Measurements from ENCODE around the gene PVR. TPM values are rescaled to one million over a fixed set of nuclear protein-coding genes. Genes with fewer than 3 reads are reported as not detected.
A peak's percentile ranks its signal among the peaks of the same experiment; 100 is the strongest.

PVR gene
- total RNA-seq, 1 experiment from 2014 or later: 141 TPM

- TF ChIP-seq CTCF (IDR thresholded peaks at IDR 0.05; ENCODE audit: unreplicated experiment): no peak
- intact Hi-C loops (cut with micrococcal nuclease): loop anchor here (1.0 kb wide), 1 partner anchor 56 kb away; no protein-coding TSS in a partner anchor
- H3K4me3 Mint-ChIP-seq (ENCODE audit: unreplicated experiment): peak overlapping the region; percentile 84
- DNase-seq (ENCODE audit: unreplicated experiment): peak; percentile 76
- H3K9me3 Mint-ChIP-seq (ENCODE audit: unreplicated experiment): no peaks in the 10 kb centered on the region
- peak overlapping the region; percentile 63 for H3K27ac Mint-ChIP-seq (ENCODE audit: low read depth, unreplicated experiment)
- CTCF ChIA-PET: interaction anchor here (0.7 to 2.1 kb wide), 5 partner anchors 8 to 73 kb away, joined by 3 to 8 read pairs (median 7); no protein-coding TSS in a partner anchor
- H3K36me3 Mint-ChIP-seq (ENCODE audit: insufficient read depth, unreplicated experiment): peaks cover 25% of the 10 kb centered on the region
- no peaks in the 10 kb centered on the region for H3K27me3 Mint-ChIP-seq (ENCODE audit: insufficient read depth, unreplicated experiment)
- peaks cover 31% of the 10 kb centered on the region for H3K4me1 Mint-ChIP-seq (ENCODE audit: insufficient read depth, unreplicated experiment)
- no TSS peak for BruUV-seq (replicated peaks)
- POLR2A ChIA-PET: interaction anchor here (0.6 to 2.9 kb wide), 8 partner anchors 9 to 97 kb away, joined by 3 to 18 read pairs (median 6); no protein-coding TSS in a partner anchor
Measured at GRCh38 chr19:44644402-44645016, 799 bp downstream of the PVR start.

- Mint-ChIP-seq H3K27ac (ENCODE audit: low read depth, unreplicated experiment) (peak overlapping the region; percentile 16), H3K4me3 (ENCODE audit: unreplicated experiment) (peak overlapping the region; percentile 49), H3K9me3 (ENCODE audit: unreplicated experiment) (no peaks in the 10 kb centered on the region), H3K27me3 (ENCODE audit: insufficient read depth, unreplicated experiment) (no peaks in the 10 kb centered on the region), H3K4me1 (ENCODE audit: insufficient read depth, unreplicated experiment) (peaks cover 20% of the 10 kb centered on the region), H3K36me3 (ENCODE audit: insufficient read depth, unreplicated experiment) (peaks cover 34% of the 10 kb centered on the region)
- no peak for TF ChIP-seq CTCF (IDR thresholded peaks at IDR 0.05; ENCODE audit: unreplicated experiment)
- intact Hi-C loops (cut with micrococcal nuclease): no loop called here
- ChIA-PET POLR2A (interaction anchor here (1.2 to 2.6 kb wide), 3 partner anchors 10 to 75 kb away, joined by 4 to 15 read pairs (median 10); no protein-coding TSS in a partner anchor), CTCF (interaction anchor here (0.6 to 1.7 kb wide), 4 partner anchors 9 to 110 kb away, joined by 3 to 4 read pairs (median 3); no protein-coding TSS in a partner anchor)
- no peak for DNase-seq (ENCODE audit: unreplicated experiment)
- BruUV-seq (replicated peaks): TSS peak; percentile 32
Measured at GRCh38 chr19:44645407-44646048, 1.8 kb downstream of the PVR start.

- Mint-ChIP-seq H3K4me3 (ENCODE audit: unreplicated experiment) (no peak overlapping the region), H3K27ac (ENCODE audit: low read depth, unreplicated experiment) (peak overlapping the region; percentile 16), H3K27me3 (ENCODE audit: insufficient read depth, unreplicated experiment) (no peaks in the 10 kb centered on the region), H3K4me1 (ENCODE audit: insufficient read depth, unreplicated experiment) (peaks cover 15% of the 10 kb centered on the region), H3K36me3 (ENCODE audit: insufficient read depth, unreplicated experiment) (peaks cover 39% of the 10 kb centered on the region), H3K9me3 (ENCODE audit: unreplicated experiment) (no peaks in the 10 kb centered on the region)
- CTCF ChIA-PET: interaction anchor here (0.7 to 1.7 kb wide), 3 partner anchors 8 to 109 kb away, joined by 3 to 4 read pairs (median 3); no protein-coding TSS in a partner anchor
- no TSS peak for BruUV-seq (replicated peaks)
- no peak for TF ChIP-seq CTCF (IDR thresholded peaks at IDR 0.05; ENCODE audit: unreplicated experiment)
- POLR2A ChIA-PET: interaction anchor here (1.2 to 2.6 kb wide), 2 partner anchors 10 to 75 kb away, joined by 4 to 10 read pairs; no protein-coding TSS in a partner anchor
- intact Hi-C loops (cut with micrococcal nuclease): no loop called here
- DNase-seq (ENCODE audit: unreplicated experiment): no peak
Measured at GRCh38 chr19:44646049-44646416, 2.3 kb downstream of the PVR start.

GRCh38 chr19:44647144-44647543 lies 3.4 kb downstream of the PVR start:
- Mint-ChIP-seq H3K9me3 (ENCODE audit: unreplicated experiment) (no peaks in the 10 kb centered on the region), H3K36me3 (ENCODE audit: insufficient read depth, unreplicated experiment) (peaks cover 51% of the 10 kb centered on the region), H3K4me1 (ENCODE audit: insufficient read depth, unreplicated experiment) (peaks cover 10% of the 10 kb centered on the region), H3K4me3 (ENCODE audit: unreplicated experiment) (no peak overlapping the region), H3K27me3 (ENCODE audit: insufficient read depth, unreplicated experiment) (no peaks in the 10 kb centered on the region), H3K27ac (ENCODE audit: low read depth, unreplicated experiment) (peak overlapping the region; percentile 64)
- BruUV-seq (replicated peaks): no TSS peak
- TF ChIP-seq CTCF (IDR thresholded peaks at IDR 0.05; ENCODE audit: unreplicated experiment): no peak
- DNase-seq (ENCODE audit: unreplicated experiment): no peak
- POLR2A ChIA-PET: no interaction called here
- intact Hi-C loops (cut with micrococcal nuclease): no loop called here
- CTCF ChIA-PET: interaction anchor here (0.6 to 2.5 kb wide), 3 partner anchors 10 to 76 kb away, joined by 4 to 23 read pairs (median 12); no protein-coding TSS in a partner anchor

All from MCF 10A (cell line).